ENCODE data around the gene TCF7L1.
"Not testable (repeated sequence)": the region's sequence is repeated elsewhere in the genome, so short reads cannot be mapped to it uniquely, and the experiment has no call there.

Gene TCF7L1

DNA sequence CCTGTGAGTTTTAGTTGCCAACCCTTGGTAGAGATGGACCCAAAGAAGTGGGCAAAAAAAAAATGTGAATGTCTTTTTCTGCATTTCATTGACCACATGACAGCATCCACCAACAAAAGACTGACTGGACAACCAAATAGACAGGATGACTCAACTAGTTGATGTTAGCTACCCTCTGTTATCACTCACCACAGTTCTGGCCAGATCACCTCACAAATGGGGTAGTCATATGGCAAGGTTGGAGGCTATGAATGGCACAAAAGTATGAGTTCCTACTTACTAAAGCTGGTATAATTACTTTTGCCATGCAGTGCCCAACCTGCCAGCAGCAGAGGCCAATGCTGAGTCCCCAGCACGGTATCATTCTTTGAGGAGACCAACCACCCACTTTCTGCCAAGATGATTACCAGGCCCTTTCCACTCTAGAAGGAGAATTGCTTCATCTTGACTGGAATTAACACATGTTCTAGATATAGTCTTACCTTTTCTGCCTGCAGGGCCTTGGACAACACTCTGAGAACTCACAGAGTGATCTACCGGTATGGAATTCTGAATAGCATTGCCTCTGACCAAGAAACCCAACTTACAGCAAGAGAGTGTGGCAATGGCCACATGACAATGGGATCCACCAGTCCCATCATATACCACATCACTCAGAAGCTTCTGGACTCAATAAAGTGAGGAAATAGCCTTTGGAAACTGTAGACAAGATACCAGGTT, 20.1 kb upstream of the TCF7L1 start:
- TF ChIP-seq, protein P1, sequence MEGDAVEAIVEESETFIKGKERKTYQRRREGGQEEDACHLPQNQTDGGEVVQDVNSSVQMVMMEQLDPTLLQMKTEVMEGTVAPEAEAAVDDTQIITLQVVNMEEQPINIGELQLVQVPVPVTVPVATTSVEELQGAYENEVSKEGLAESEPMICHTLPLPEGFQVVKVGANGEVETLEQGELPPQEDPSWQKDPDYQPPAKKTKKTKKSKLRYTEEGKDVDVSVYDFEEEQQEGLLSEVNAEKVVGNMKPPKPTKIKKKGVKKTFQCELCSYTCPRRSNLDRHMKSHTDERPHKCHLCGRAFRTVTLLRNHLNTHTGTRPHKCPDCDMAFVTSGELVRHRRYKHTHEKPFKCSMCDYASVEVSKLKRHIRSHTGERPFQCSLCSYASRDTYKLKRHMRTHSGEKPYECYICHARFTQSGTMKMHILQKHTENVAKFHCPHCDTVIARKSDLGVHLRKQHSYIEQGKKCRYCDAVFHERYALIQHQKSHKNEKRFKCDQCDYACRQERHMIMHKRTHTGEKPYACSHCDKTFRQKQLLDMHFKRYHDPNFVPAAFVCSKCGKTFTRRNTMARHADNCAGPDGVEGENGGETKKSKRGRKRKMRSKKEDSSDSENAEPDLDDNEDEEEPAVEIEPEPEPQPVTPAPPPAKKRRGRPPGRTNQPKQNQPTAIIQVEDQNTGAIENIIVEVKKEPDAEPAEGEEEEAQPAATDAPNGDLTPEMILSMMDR (IDR thresholded peaks at IDR 0.05; ENCODE audit: low read depth, low read length, missing control alignments), result no peak
- DNase-seq (ENCODE audit: low read depth), result no peak
- H3K4me3 ChIP-seq (ENCODE audit: low read depth, low read length), result no peak overlapping the region

DNA sequence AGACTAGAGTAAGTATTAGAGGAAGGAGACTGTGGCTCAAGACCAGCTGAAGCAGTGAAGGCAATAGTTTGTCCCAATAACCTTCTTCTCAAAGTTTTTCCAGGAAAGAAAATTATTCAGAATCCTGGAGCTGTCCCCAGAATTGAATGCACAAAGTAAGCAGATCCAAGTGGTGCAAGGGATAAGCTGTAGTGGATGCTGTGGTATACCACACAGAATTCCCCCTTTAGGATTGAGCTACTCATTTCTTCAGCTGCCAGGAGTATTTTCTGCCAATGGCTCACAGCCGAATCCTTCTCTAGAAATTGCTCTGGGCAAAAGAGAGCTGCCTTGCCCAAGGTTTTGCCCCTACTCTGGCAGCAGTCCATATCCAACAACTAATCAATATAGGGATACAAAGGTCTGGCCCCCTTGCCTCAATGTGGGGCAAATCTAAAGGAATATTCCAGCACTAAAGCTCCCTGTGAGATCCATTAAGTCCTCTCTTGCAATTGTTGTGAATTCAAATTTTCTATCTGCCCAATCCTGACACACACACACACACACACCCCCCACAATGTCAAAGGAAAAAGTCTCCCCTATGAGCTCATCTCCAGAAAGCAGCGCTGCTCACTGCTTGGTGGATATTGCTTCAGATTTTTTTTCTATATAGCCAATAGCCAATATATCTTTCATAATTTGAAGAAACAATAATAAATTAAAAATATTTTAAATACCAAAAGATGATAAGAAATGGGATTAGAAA, 18.4 kb upstream of the TCF7L1 start:
- no peak overlapping the region for H3K4me3 ChIP-seq (ENCODE audit: low read depth, low read length)
- TF ChIP-seq, protein P1 (IDR thresholded peaks at IDR 0.05; ENCODE audit: low read depth, low read length, missing control alignments), result no peak
- DNase-seq (ENCODE audit: low read depth), result no peak

DNA sequence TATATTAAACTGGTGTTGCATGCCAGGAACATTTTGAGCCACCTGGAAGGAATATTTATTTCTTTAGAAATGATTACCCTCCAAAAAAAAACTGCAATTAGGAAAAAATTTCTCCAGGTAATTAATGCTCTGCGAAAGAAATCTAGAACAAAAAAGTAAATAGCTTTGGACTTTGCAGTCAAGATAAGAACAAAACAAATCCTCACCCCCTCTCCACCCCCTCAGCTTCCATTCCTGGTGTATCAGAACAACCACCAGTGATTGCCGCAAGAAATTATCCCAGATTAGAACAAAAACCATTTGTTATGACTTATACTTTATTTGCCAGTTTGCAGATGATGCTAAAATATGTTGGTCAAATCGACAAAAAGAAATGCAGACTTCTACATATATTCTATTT, 17.0 kb upstream of the TCF7L1 start:
- DNase-seq (ENCODE audit: low read depth), result no peak
- no peak overlapping the region for H3K4me3 ChIP-seq (ENCODE audit: low read depth, low read length)
- TF ChIP-seq, protein P1 (IDR thresholded peaks at IDR 0.05; ENCODE audit: low read depth, low read length, missing control alignments), result no peak

DNA sequence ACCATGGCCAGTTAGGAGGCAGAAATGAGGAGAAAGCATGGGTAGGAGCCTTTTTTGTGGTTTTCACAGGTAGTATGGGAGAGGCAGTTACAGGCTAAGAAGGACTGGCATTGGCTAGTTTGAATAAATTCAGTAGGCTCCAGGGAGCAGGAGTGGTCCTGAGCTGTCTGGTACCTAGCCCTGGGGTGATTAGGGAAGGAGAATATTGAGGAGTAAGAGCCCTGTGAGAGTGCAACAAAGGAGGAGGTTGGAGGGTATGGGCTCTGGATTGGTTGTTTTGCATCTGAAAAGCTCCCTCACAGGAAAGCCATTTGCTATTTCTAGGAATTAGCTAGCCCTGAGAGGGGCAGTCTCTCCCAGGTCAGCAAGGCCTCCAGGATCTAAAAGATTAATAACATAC, 13.3 kb upstream of the TCF7L1 start:
- TF ChIP-seq, protein P1 (IDR thresholded peaks at IDR 0.05; ENCODE audit: low read depth, low read length, missing control alignments), result no peak
- no peak overlapping the region for H3K4me3 ChIP-seq (ENCODE audit: low read depth, low read length)
- DNase-seq (ENCODE audit: low read depth), result no peak

GRCh38 chr2:85120363-85120762, 12.8 kb upstream of the TCF7L1 start:
- DNase-seq (ENCODE audit: low read depth), result no peak
- TF ChIP-seq, protein P1 (IDR thresholded peaks at IDR 0.05; ENCODE audit: low read depth, low read length, missing control alignments), result no peak
- no peak overlapping the region for H3K4me3 ChIP-seq (ENCODE audit: low read depth, low read length)

DNA sequence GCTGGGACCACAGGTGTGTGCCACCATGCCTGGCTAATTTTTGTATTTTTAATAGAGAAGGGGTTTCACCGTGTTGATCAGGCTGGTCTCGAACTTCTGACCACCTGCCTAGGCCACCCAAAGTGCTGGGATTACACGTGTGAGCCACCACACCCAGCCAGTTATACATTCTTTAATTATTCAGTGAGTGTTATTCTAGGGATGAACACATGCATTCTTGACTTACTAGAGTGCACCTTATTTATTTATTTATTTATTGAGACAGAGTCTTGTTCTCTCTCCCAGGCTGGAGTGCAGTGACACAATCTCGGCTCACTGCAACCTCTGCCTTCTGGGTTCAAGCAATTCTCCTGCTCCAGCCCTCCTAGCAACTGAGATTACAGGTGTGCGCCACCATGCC, 6.7 kb upstream of the TCF7L1 start:
- not testable (repeated sequence) for H3K4me3 ChIP-seq (ENCODE audit: low read depth, low read length); DNase-seq (ENCODE audit: low read depth)

GRCh38 chr2:85129861-85130260, 3.3 kb upstream of the TCF7L1 start:
- TF ChIP-seq, protein P1 (IDR thresholded peaks at IDR 0.05; ENCODE audit: low read depth, low read length, missing control alignments), result no peak
- no peak for DNase-seq (ENCODE audit: low read depth)

More at GRCh38 chr2:85129861-85130260, 3.3 kb upstream of the TCF7L1 start:
- H3K4me3 ChIP-seq (ENCODE audit: low read depth, low read length), result no peak overlapping the region
